WERI-Rb-1 (cell line): ENCODE data around the gene SLC25A21.

Source experiments
- DNase-seq: peaks from one replicate; pipeline ENCODE4 v3.0.0-alpha.2; 2020
- H3K27ac ChIP-seq: fragments of 250-450 bp; sonication (Bioruptor Pico); 2 replicates; pipeline ENCODE4 v1.5.1; 2020; ENCODE audit warnings: mild to moderate bottlenecking, moderate library complexity
- H3K27me3 ChIP-seq: fragments of 250-450 bp; sonication (Bioruptor Pico); 2 replicates; pipeline ENCODE4 v1.5.1; 2021; ENCODE audit warnings: mild to moderate bottlenecking, low read depth, moderate library complexity; ENCODE audit not compliant: insufficient read depth, severe bottlenecking
- H3K36me3 ChIP-seq: fragments of 250-450 bp; sonication (Bioruptor Pico); 2 replicates; pipeline ENCODE4 v1.5.1; 2020; ENCODE audit warnings: mild to moderate bottlenecking, moderate library complexity
- H3K4me3 ChIP-seq: 2 replicates; pipeline ENCODE4 v1.5.1; 2011; ENCODE audit warnings: low read depth, mild to moderate bottlenecking, control low read depth, low read length
- H3K9me3 ChIP-seq: fragments of 250-450 bp; sonication (Bioruptor Pico); 2 replicates; pipeline ENCODE4 v1.5.1; 2021; ENCODE audit warnings: mild to moderate bottlenecking, moderate library complexity; ENCODE audit not compliant: severe bottlenecking
- TF ChIP-seq, protein P1 (sequence below): IDR thresholded peaks from 2 replicates; pipeline ENCODE4 v1.5.1; 2011; ENCODE audit warnings: low read depth, mild to moderate bottlenecking, control low read depth, inconsistent platforms, low read length

The SLC25A21 gene

DNA sequence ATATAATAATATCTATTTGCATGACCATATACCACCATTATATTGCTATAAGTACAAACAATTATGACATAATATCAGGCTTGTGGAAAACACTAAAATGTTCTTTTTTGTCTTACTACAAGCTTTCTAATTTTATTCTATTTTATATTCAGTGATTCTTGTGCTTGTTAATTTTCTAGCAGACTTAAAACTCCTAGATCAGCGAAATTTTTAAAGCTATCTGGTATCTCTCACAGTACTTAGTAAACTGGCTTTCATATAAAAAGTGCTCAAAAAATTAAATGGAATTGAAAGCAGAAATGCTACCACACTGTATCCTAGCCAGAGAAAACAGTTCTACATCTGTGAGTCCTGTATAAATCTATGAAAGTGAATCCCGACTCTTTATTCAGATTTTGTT lies 405.4 kb downstream of the SLC25A21 start:
- H3K4me3 ChIP-seq, result no peak overlapping the region
- no peaks in the 10 kb centered on the region for H3K9me3 ChIP-seq
- no peak overlapping the region for H3K27ac ChIP-seq
- H3K27me3 ChIP-seq, result peaks cover 31% of the 10 kb centered on the region
- TF ChIP-seq, protein P1, sequence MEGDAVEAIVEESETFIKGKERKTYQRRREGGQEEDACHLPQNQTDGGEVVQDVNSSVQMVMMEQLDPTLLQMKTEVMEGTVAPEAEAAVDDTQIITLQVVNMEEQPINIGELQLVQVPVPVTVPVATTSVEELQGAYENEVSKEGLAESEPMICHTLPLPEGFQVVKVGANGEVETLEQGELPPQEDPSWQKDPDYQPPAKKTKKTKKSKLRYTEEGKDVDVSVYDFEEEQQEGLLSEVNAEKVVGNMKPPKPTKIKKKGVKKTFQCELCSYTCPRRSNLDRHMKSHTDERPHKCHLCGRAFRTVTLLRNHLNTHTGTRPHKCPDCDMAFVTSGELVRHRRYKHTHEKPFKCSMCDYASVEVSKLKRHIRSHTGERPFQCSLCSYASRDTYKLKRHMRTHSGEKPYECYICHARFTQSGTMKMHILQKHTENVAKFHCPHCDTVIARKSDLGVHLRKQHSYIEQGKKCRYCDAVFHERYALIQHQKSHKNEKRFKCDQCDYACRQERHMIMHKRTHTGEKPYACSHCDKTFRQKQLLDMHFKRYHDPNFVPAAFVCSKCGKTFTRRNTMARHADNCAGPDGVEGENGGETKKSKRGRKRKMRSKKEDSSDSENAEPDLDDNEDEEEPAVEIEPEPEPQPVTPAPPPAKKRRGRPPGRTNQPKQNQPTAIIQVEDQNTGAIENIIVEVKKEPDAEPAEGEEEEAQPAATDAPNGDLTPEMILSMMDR, result no peak
- H3K36me3 ChIP-seq, result no peaks in the 10 kb centered on the region
- DNase-seq, result no peak

- no peaks in the 10 kb centered on the region for H3K9me3 ChIP-seq
- H3K36me3 ChIP-seq, result no peaks in the 10 kb centered on the region
- peaks cover 25% of the 10 kb centered on the region for H3K27me3 ChIP-seq
- no peak overlapping the region for H3K4me3 ChIP-seq
- no peak overlapping the region for H3K27ac ChIP-seq
- TF ChIP-seq, protein P1, result no peak
- no peak for DNase-seq
Measured at GRCh38 chr14:36757734-36758601, 414.4 kb downstream of the SLC25A21 start.

- DNase-seq, result no peak
- TF ChIP-seq, protein P1, result no peak
- Histone ChIP-seq H3K27ac (no peak overlapping the region), H3K9me3 (no peaks in the 10 kb centered on the region), H3K4me3 (no peak overlapping the region), H3K27me3 (peaks cover 25% of the 10 kb centered on the region), H3K36me3 (no peaks in the 10 kb centered on the region)
Measured at GRCh38 chr14:36756226-36756625, 416.2 kb downstream of the SLC25A21 start.

GRCh38 chr14:36755756-36756155 lies 416.6 kb downstream of the SLC25A21 start:
- Histone ChIP-seq H3K9me3 (no peaks in the 10 kb centered on the region), H3K27me3 (peaks cover 25% of the 10 kb centered on the region), H3K36me3 (no peaks in the 10 kb centered on the region), H3K4me3 (no peak overlapping the region), H3K27ac (no peak overlapping the region)
- TF ChIP-seq, protein P1, result no peak
- DNase-seq, result no peak

GRCh38 chr14:36751920-36752319 lies 420.5 kb downstream of the SLC25A21 start:
- Histone ChIP-seq H3K4me3 (no peak overlapping the region), H3K36me3 (no peaks in the 10 kb centered on the region), H3K27me3 (peaks cover 12% of the 10 kb centered on the region), H3K9me3 (no peaks in the 10 kb centered on the region), H3K27ac (no peak overlapping the region)
- no peak for DNase-seq
- TF ChIP-seq, protein P1, result no peak

DNA sequence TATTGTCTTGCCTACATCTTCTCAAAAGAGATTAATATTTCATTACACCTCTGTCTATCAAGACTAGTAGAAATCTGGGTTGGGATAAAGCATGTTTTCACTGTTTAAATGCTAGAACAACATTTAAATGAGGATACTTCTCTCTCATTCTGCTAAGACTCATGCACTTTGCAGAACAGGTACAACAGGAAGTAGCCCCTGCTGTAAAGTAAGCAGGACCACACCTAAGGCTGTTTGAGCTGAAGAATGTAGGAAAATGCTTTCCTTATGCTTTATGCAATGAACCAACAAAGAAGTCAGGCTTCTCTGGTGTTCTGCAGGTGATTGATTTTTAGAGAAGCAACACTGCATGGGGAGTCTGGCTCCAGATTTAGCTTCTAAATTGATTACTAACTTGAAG lies 421.3 kb downstream of the SLC25A21 start:
- peaks cover 12% of the 10 kb centered on the region for H3K27me3 ChIP-seq
- no peaks in the 10 kb centered on the region for H3K36me3 ChIP-seq
- TF ChIP-seq, protein P1, result no peak
- no peak for DNase-seq
- no peak overlapping the region for H3K27ac ChIP-seq
- no peak overlapping the region for H3K4me3 ChIP-seq
- no peaks in the 10 kb centered on the region for H3K9me3 ChIP-seq
